Right hindlimb (tissue), 1 donor: ENCODE results near the gene LMX1B.
"Not testable (repeated sequence)": the region's sequence is repeated elsewhere in the genome, so short reads cannot be mapped to it uniquely, and the experiment has no call there.

Experiments
- DNase-seq: peaks from one replicate; pipeline ENCODE4 v3.0.0-alpha.2; 2018

Gene LMX1B

DNA sequence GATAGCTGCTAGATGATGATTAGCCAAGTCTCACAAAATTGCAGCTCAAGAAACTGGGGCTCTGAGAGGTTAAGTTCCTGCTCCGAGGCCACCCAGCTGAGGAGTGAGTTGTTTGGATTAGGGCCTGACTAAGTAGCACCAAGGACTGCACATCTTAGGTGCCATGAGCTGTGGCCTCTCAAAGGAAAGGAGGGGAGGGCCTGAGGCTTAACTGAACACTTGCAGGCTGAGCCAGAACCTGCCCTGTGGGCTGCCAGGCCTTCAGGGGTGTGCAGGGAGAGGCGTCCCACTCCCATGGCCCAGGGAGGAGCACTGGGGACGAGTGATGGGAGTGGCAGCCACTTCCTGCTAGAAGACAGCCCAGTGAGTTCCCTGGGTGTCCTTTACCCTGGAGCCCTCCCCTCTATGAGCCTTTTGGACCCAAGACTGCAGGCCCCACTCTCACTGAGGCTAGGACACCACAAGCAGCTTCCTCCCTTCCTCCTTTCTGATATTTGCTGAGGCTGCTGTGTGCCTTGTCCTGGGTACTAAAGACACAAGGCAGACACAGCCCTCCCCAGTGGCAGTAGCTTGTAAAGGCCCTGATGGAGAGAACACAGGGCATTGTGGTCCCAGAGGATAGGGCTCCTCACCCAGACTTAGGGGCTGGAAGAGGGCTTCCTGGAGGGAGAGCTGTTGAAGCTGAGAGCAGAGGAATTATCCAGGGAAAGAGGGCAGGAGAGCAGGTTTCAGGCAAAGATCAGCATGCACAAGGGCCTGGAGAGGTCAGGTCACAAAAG is 22.1 kb downstream of the LMX1B start:
- no peak for DNase-seq

DNA sequence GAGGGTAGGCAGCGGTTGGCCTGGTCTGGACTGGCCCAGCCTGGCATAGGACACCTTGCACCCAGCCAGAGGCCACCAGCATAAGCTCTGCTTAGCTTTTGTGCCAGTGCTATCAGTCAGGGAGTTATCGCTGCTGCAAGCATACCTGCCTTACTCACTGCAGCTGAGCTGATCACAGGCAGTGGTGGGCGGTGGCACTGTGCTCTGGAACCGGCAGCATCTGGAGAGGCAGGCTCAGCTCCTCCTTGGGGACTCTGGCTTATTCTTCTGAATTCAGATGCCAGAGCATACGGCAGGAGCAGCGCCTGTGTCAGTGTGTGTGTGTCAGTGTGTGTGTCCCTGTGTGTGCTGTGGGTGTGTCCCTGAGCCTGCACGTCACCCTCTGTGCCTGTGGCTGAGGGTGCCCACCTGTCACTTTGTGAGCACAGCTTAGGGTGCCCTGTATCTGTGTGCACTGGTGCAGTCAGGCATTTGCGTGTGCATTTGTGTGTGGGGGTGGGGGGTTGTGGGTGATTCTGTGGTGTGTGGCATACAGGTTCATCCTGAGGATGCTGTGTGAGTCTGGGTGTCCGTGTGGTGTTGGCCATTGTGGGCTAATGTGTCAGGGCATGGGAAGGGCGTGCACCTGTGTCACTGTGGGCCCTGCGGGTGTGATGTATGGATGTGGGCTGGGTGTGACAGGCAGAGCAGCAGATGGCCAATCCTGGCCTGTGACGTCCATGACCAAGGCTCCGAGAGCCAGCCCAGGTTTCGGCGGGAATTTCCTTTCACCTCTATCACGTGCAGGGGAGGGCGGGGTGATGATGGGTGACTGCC is 23.5 kb downstream of the LMX1B start:
- no peak for DNase-seq

- no peak for DNase-seq
These were observed 24.9 kb downstream of the LMX1B start for GRCh38 chr9:126638571-126639132.

- no peak for DNase-seq
These were observed 25.7 kb downstream of the LMX1B start for GRCh38 chr9:126639318-126640000.

GRCh38 chr9:126641118-126641851 is 27.6 kb downstream of the LMX1B start:
- no peak for DNase-seq

GRCh38 chr9:126642010-126642744 is 28.4 kb downstream of the LMX1B start:
- no peak for DNase-seq

- no peak for DNase-seq
These were observed 29.1 kb downstream of the LMX1B start for GRCh38 chr9:126642839-126643238.

GRCh38 chr9:126643945-126644527 is 30.3 kb downstream of the LMX1B start:
- DNase-seq: no peak

DNA sequence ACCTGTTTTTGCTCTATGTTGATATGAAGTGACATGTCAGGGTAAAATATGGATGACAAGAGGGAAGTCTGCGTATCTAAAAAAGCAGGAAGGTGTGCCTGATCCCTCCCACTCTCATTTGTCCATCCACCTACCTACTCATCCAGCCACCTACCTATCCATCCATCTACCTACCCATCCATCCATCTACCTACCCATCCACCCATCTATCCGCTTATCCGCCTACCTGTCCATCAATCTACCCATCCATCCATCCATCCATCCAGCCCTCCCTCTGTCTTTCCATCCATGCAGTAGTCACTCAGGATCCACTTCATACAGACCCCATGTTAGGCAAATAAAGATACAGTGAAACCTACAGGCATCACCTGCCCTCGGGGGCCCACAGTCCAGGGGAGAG is 32.4 kb downstream of the LMX1B start:
- no peak for DNase-seq

DNA sequence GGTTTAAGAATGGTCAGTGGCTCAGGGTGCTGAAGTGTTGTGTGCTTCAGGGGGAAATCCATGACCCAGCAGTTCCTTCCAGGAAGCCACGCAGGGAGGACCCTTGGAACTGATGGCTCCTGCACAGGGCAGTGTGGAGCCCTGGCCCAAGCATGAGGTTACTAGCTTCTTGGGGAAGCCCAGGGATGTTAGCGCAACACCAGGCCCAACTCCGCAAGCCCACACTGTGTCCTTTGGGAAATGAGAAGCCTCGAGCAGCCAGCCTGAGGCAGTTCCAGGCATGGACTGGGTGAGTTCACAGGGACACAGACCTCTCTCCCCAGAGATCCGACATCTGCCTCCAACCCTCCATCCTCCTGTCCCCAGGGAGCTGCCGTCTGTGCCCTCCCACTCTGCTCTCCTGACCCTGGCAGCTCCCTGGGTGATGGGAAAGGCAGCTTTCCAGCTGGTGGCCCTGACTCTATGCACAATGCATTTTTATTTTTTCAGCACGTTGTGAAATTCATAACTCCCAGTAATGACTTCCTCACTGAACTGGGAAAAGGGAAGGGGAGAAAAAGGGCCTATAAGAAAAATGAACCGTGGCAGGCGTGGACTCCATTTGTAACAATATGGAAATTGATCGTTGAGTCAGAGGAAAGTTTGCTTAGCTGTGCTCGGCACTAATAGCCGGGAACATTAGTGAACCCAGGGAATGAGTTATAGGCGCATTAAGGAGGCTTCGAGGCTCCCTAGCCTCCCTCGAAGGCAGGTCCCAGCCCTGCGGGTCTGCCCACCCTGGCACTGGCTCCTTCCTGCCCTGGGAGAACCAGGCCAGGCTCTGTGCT is 34.1 kb downstream of the LMX1B start:
- no peak for DNase-seq

DNA sequence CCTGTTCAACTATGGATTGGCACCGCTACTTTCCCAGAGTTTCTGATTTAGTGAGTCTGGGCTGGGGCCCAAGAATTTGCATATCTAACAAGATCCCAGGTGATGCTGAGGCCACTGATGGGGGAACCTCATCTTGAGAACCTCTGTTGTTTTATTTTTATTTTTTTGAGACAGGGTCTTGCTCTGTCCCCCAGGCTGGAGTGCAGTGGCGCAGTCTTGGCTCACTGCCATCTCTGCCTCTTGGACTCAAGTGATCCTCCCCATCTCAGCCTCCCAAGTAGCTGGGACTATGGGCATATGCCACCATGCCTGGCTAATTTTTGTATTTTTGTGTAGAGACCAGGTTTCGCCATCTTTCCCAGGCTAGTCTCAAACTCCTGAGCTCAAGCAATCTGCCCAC is 35.7 kb downstream of the LMX1B start:
- no peak for DNase-seq

- no peak for DNase-seq
These were observed 36.9 kb downstream of the LMX1B start for GRCh38 chr9:126650404-126651341.

DNA sequence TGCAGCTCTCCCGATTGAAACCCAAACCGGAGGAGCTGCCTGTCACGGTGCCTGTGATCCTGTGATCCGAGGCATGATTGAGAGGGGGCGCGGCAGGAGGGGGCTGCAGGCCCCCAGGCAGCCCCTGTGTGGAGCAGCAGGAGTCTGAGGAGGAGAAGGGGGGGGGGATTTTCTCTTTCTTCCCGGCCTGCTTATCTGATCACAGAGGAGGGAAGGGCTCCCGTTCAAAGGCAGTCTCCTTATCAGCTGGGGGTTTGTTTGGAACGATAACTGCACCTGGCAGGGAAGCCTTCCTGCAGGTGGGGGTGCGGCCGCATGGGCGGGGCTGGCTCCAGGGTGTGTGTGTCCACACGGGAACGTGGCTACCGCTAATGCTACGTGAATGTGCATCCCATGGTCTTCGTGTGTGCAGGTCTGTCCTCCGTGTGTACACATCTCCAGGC is 38.4 kb downstream of the LMX1B start:
- DNase-seq: no peak

DNA sequence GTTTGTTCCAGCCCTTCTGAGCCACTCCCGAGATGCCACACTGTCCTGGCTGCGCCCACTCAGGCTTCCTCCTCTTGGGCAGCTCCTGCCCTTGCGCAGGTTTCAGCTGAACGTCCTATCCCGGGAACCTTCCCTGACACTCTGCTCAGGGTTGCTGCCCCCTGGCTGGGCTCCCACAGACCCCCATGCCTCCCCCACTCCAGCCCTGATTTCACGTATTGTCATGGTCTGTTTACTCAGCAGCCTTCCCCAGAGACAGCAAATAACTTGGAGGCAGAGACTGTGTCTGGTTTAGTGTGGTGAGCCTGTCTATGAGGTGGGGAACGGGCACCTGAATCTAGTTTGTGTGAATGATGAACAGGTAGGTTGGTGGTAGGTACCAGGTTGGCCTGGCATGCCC is 40.4 kb downstream of the LMX1B start:
- DNase-seq: no peak

DNA sequence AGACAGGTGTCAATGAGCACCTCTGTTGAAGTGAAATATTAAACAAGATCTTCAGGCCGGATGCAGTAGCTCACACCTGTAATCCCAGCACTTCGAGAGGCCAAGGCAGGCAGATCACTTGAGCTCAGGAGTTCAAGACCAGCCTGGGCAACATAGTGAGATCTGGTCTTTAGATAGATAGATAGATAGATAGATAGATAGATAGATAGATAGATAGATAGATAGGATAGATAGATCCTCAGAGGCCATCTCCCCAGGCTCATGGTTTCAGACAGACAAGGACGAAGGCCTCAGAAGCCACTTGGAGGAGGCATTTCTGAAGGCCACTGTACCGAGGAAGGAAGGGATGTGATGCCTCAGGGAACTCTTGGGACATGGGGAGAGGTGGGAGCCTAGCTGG is 42.5 kb downstream of the LMX1B start:
- DNase-seq: not testable (repeated sequence)

- no peak for DNase-seq
These were observed 44.6 kb downstream of the LMX1B start for GRCh38 chr9:126658201-126658825.

- no peak for DNase-seq
These were observed 45.3 kb downstream of the LMX1B start for GRCh38 chr9:126658956-126659555.

DNA sequence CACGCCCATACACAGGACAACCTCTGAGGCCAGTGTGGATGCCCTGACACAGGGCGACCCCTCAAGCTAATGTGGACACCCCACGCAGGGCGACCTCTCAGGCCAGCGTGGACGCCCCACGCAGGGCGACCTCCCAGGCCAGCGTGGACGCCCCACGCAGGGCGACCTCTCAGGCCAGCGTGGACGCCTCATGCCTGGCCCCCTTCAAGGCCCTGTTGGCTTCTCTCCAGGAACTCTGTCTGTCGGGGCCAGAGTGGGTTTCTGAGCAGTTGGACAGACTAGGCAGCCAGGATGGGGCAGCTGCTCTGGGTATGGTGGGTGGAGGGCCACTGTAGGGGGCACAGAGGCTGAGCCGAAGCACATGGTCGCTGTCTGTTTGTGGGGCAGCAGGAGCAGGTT is 47.4 kb downstream of the LMX1B start:
- no peak for DNase-seq
